ENCODE results near the gene CSMD2.

Gene CSMD2

GRCh38 chr1:33608825-33609400, 556.1 kb downstream of the CSMD2 start:
- H3K9me3 ChIP-seq (ENCODE audit: insufficient read depth, low read length), result no peaks in the 10 kb centered on the region

DNA sequence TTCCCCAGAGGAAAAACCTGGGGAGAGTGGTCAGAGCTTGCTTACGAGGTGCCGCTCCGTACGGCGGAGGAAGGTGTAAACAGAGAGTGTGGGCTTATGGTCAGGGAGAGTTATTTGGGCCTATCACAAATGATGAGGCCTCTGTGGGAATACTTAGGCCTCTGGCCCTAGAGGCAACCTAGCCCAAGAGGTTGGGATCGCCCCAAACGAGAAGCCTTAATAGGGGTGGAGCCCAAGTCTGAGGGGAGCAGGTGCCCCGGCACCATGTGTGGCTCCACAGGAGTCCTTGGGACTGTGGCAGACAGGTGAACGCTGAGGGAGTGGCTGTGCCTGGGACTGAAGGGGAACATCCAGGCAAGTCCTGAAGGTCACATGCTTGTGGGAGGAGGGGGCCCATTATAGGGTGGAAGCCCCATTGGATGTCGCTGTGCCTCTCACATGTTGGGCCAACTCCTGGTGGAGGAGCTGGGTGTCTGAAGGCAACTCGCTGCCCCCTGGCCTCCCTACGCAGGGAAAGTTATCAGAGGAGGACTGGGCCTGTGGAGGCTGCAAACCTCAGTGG, 557.5 kb downstream of the CSMD2 start:
- H3F3A ChIP-seq (ENCODE audit: insufficient read depth), result no peaks in the 10 kb centered on the region
- no peaks in the 10 kb centered on the region for H3K9me3 ChIP-seq (ENCODE audit: insufficient read depth, low read length)
- H3K36me3 ChIP-seq (ENCODE audit: low read length), result no peaks in the 10 kb centered on the region
- no peaks in the 10 kb centered on the region for H3K79me2 ChIP-seq (ENCODE audit: insufficient read depth, low read length)
- TF ChIP-seq, protein P1, sequence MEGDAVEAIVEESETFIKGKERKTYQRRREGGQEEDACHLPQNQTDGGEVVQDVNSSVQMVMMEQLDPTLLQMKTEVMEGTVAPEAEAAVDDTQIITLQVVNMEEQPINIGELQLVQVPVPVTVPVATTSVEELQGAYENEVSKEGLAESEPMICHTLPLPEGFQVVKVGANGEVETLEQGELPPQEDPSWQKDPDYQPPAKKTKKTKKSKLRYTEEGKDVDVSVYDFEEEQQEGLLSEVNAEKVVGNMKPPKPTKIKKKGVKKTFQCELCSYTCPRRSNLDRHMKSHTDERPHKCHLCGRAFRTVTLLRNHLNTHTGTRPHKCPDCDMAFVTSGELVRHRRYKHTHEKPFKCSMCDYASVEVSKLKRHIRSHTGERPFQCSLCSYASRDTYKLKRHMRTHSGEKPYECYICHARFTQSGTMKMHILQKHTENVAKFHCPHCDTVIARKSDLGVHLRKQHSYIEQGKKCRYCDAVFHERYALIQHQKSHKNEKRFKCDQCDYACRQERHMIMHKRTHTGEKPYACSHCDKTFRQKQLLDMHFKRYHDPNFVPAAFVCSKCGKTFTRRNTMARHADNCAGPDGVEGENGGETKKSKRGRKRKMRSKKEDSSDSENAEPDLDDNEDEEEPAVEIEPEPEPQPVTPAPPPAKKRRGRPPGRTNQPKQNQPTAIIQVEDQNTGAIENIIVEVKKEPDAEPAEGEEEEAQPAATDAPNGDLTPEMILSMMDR (IDR thresholded peaks at IDR 0.05; ENCODE audit: insufficient read depth, low read length, poor library complexity, severe bottlenecking), result no peak
- TF ChIP-seq EZH2phosphoT487 (conservative IDR thresholded peaks at IDR 0.05; ENCODE audit: low read length), result no peak
- H4K20me1 ChIP-seq (ENCODE audit: low read depth, low read length), result no peaks in the 10 kb centered on the region
- no peak overlapping the region for H3K27ac ChIP-seq (ENCODE audit: low read depth, low read length)
- H2AFZ ChIP-seq (ENCODE audit: low read depth, low read length, severe bottlenecking), result no peak overlapping the region
- H3K4me3 ChIP-seq (ENCODE audit: insufficient read depth, low read length, poor library complexity, severe bottlenecking), result no peak overlapping the region
- no peak overlapping the region for H3K9ac ChIP-seq (ENCODE audit: low read length)
- no peaks in the 10 kb centered on the region for H3K9me2 ChIP-seq (replicated peaks; ENCODE audit: insufficient read depth, low read length)
- H3K27me3 ChIP-seq (ENCODE audit: low read length), result no peaks in the 10 kb centered on the region
- no peak overlapping the region for H3K4me2 ChIP-seq (ENCODE audit: low read depth, low read length, poor library complexity, severe bottlenecking)

More at GRCh38 chr1:33608825-33609400, 556.1 kb downstream of the CSMD2 start:
- no peaks in the 10 kb centered on the region for H3K27me3 ChIP-seq (ENCODE audit: low read length)
- H4K20me1 ChIP-seq (ENCODE audit: low read depth, low read length), result no peaks in the 10 kb centered on the region
- no peak overlapping the region for H3K27ac ChIP-seq (ENCODE audit: low read depth, low read length)
- H2AFZ ChIP-seq (ENCODE audit: low read depth, low read length, severe bottlenecking), result no peak overlapping the region
- no peaks in the 10 kb centered on the region for H3F3A ChIP-seq (ENCODE audit: insufficient read depth)
- TF ChIP-seq, protein P1 (IDR thresholded peaks at IDR 0.05; ENCODE audit: insufficient read depth, low read length, poor library complexity, severe bottlenecking), result no peak
- TF ChIP-seq EZH2phosphoT487 (conservative IDR thresholded peaks at IDR 0.05; ENCODE audit: low read length), result no peak
- H3K4me3 ChIP-seq (ENCODE audit: insufficient read depth, low read length, poor library complexity, severe bottlenecking), result no peak overlapping the region
- H3K79me2 ChIP-seq (ENCODE audit: insufficient read depth, low read length), result no peaks in the 10 kb centered on the region
- H3K9me2 ChIP-seq (replicated peaks; ENCODE audit: insufficient read depth, low read length), result no peaks in the 10 kb centered on the region
- H3K36me3 ChIP-seq (ENCODE audit: low read length), result no peaks in the 10 kb centered on the region
- no peak overlapping the region for H3K4me2 ChIP-seq (ENCODE audit: low read depth, low read length, poor library complexity, severe bottlenecking)
- no peak overlapping the region for H3K9ac ChIP-seq (ENCODE audit: low read length)

DNA sequence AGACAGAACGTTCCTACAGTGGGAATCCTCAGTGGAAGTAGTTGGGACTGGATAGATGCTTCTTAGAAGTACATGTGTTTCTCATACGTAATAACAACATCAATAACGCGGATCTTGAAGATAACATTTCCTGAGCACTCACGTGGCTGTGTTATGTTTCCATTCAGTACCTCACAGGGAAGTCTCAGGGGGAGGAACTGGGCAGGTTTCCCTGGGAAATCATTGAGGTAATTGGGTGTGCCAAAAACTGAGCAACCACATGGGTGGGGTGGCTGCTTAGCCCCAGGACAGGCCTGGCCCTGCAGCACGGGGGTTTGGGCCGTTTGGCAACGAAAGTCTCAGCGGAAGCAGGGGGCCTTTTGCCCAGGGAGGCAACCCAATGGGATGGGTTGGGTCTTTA, 558.8 kb downstream of the CSMD2 start:
- Histone ChIP-seq H3K9me2 (replicated peaks; ENCODE audit: insufficient read depth, low read length) (no peaks in the 10 kb centered on the region), H3K79me2 (ENCODE audit: insufficient read depth, low read length) (no peaks in the 10 kb centered on the region), H3K27ac (ENCODE audit: low read depth, low read length) (no peak overlapping the region), H3F3A (ENCODE audit: insufficient read depth) (no peaks in the 10 kb centered on the region), H2AFZ (ENCODE audit: low read depth, low read length, severe bottlenecking) (no peak overlapping the region), H3K4me3 (ENCODE audit: insufficient read depth, low read length, poor library complexity, severe bottlenecking) (no peak overlapping the region), H3K36me3 (ENCODE audit: low read length) (no peaks in the 10 kb centered on the region), H3K4me2 (ENCODE audit: low read depth, low read length, poor library complexity, severe bottlenecking) (no peak overlapping the region), H3K27me3 (ENCODE audit: low read length) (no peaks in the 10 kb centered on the region), H4K20me1 (ENCODE audit: low read depth, low read length) (no peaks in the 10 kb centered on the region), H3K9me3 (ENCODE audit: insufficient read depth, low read length) (no peaks in the 10 kb centered on the region), H3K9ac (ENCODE audit: low read length) (no peak overlapping the region)
- TF ChIP-seq EZH2phosphoT487 (conservative IDR thresholded peaks at IDR 0.05; ENCODE audit: low read length), result no peak
- TF ChIP-seq, protein P1 (IDR thresholded peaks at IDR 0.05; ENCODE audit: insufficient read depth, low read length, poor library complexity, severe bottlenecking), result no peak
